GM12878 (cell line): ENCODE results near the gene PDE6G. TPM values are rescaled to one million over a fixed set of nuclear protein-coding genes. Genes with fewer than 3 reads are reported as not detected.

Experiments
- ATAC-seq: fragments of 200-7000 bp; cut with Tn5 transposase; 3 replicates; pipeline ENCODE4 v1.9.1; 2020; ENCODE audit warnings: mild to moderate bottlenecking, moderate library complexity
- BruUV-seq: library from RNA; stranded (reverse); fragments of 400-500 nt; replicated peaks from 2 replicates; lab custom pipeline; 2021; lab: Mats Ljungman, UMichigan
- CTCF ChIA-PET: fragments of 300-600 bp; sonication (Branson Sonifier 250); formaldehyde crosslinking; extraction: SDS; loops from one replicate; lab custom pipeline; 2021; ENCODE audit warnings: inconsistent platforms; lab: Yijun Ruan, JAX
- POLR2A ChIA-PET: fragments of 350-600 bp; formaldehyde crosslinking; extraction: SDS; loops from one replicate; lab custom pipeline; 2021; ENCODE audit warnings: inconsistent platforms; lab: Charles Lee
- RAD21 ChIA-PET: fragments of 300-600 bp; sonication (Branson Sonifier 250); formaldehyde crosslinking; loops from one replicate; lab custom pipeline; 2023; ENCODE audit warnings: antibody characterized with exemption; ENCODE audit not compliant: unreplicated experiment; lab: Charles Lee
- SMC1A ChIA-PET: fragments of 300-600 bp; sonication (Branson Sonifier 250); formaldehyde crosslinking; loops from one replicate; lab custom pipeline; 2023; ENCODE audit not compliant: unreplicated experiment, uncharacterized antibody; lab: Charles Lee
- DNase-seq: peaks from one replicate; pipeline ENCODE4 v3.0.0-alpha.2; 2011; ENCODE audit warnings: low read depth, low spot score
- FAIRE-seq: peaks from 3 replicates; lab custom pipeline; 2011; peaks lifted over from hg19 to GRCh38; lab: Jason Lieb, UNC
- H2AFZ ChIP-seq: 2 replicates; pipeline ENCODE4 v1.6.0; 2011; ENCODE audit warnings: low read depth, low read length, control low read depth; ENCODE audit not compliant: control insufficient read depth
- H3K27ac ChIP-seq: 2 replicates; pipeline ENCODE4 v1.5.1; 2011; ENCODE audit warnings: control low read depth; ENCODE audit not compliant: control insufficient read depth, insufficient read depth
- H3K27me3 ChIP-seq, 2 experiments: replicated peaks in 1 of 2; 2 replicates each; pipeline versions ENCODE4 v1.6.0 to v1.6.1; 2011; ENCODE audit warnings: low read length in 1 of 2; ENCODE audit not compliant: control insufficient read depth in 2 of 2, insufficient read depth in 2 of 2
- H3K36me3 ChIP-seq, 2 experiments: 2 replicates each; pipeline ENCODE4 v1.5.1; 2011; ENCODE audit warnings: low read length in 1 of 2; ENCODE audit not compliant: control insufficient read depth in 2 of 2, insufficient read depth in 2 of 2
- H3K4me1 ChIP-seq: 2 replicates; pipeline ENCODE4 v1.6.1; 2011; ENCODE audit warnings: mild to moderate bottlenecking, low read length, moderate library complexity, mixed read lengths; ENCODE audit not compliant: control insufficient read depth, insufficient read depth
- H3K4me2 ChIP-seq: 2 replicates; pipeline ENCODE4 v1.6.0; 2011; ENCODE audit warnings: control low read depth; ENCODE audit not compliant: control insufficient read depth, insufficient read depth
- H3K4me3 ChIP-seq: fragments of 200-600 bp; sonication (generic); 2 replicates; pipeline ENCODE4 v1.5.1; 2016
- H3K79me2 ChIP-seq: 2 replicates; pipeline ENCODE4 v1.6.0; 2011; ENCODE audit warnings: low read length; ENCODE audit not compliant: control insufficient read depth, insufficient read depth
- H3K9ac ChIP-seq: 2 replicates; pipeline ENCODE4 v1.8.0; 2011; ENCODE audit warnings: low read length, control low read depth, mixed read lengths; ENCODE audit not compliant: control insufficient read depth, insufficient read depth
- H3K9me3 ChIP-seq: replicated peaks from 3 replicates; pipeline ENCODE4 v1.5.1; 2011; ENCODE audit warnings: mild to moderate bottlenecking, low read length; ENCODE audit not compliant: control insufficient read depth, insufficient read depth
- H4K20me1 ChIP-seq: 2 replicates; pipeline ENCODE4 v1.6.0; 2011; ENCODE audit not compliant: control insufficient read depth, insufficient read depth
- E4F1 ChIP-seq: fragments of 450-650 bp; IDR thresholded peaks from 2 replicates; pipeline ENCODE4 v1.6.1; 2018; ENCODE audit warnings: borderline replicate concordance, mild to moderate bottlenecking; ENCODE audit not compliant: partially characterized antibody
- PRDM15 ChIP-seq: fragments of 450-650 bp; formaldehyde crosslinking; IDR thresholded peaks from 2 replicates; pipeline ENCODE4 v1.4.0; 2020; ENCODE audit warnings: mild to moderate bottlenecking, moderate library complexity
- RELA ChIP-seq: fragments of 450-650 bp; IDR thresholded peaks from 2 replicates; pipeline ENCODE4 v1.8.0; 2014; ENCODE audit warnings: borderline replicate concordance; ENCODE audit not compliant: partially characterized antibody
- WRNIP1 ChIP-seq: IDR thresholded peaks from 2 replicates; pipeline ENCODE4 v1.6.1; 2011; ENCODE audit warnings: low read depth, low read length, improper control_type of control experiment, borderline replicate concordance
- WGBS: methylation state at CpG from one replicate; pipeline ENCODE4 v1.1.6; 2016; ENCODE audit warnings: low lambda C conversion rate; ENCODE audit not compliant: insufficient replicate concordance, insufficient coverage; ENCODE audit errors: missing lambda C conversion rate; 5-methylcytosine and 5-hydroxymethylcytosine counted together
- in situ Hi-C: fragments of 300-500 bp; cut with MboI; formaldehyde crosslinking; loops from 9 replicates; pipeline ENCODE4 v1.14.3; 2018; ENCODE audit warnings: mixed read lengths
- intact Hi-C: fragments of 100-400 bp; cut with micrococcal nuclease; formaldehyde crosslinking; loops from one replicate; pipeline ENCODE4 v1.14.2; 2022; ENCODE audit not compliant: unreplicated experiment
- polyA plus RNA-seq, 11 experiments: library from polyadenylated mRNA; depleted of rRNA in 4 of 11; unstranded in 6 of 11; stranded (reverse) in 5 of 11; fragments of >200 nt; fragmentation: Nextera tagmentation in 4 of 11; fragmentation: Illumina TruSeq in 1 of 11; extraction: Ambion mirVana in 4 of 11; extraction: Trizol in 1 of 11; gene quantifications; 1 replicate in 1 of 11; 2 replicates in 10 of 11; pipeline versions ENCODE4 v1.2.1 to v1.2.3, GENCODE V29; 2011 to 2016; ENCODE audit warnings: inconsistent platforms in 2 of 11, missing spikeins in 2 of 11, low read depth in 1 of 11
- total RNA-seq, 4 experiments: library from RNA; depleted of rRNA in 3 of 4; stranded (reverse); fragments of >200 nt in 3 of 4; fragmentation: Illumina TruSeq in 1 of 4; extraction: Trizol in 1 of 4; gene quantifications; 2 replicates each; pipeline versions ENCODE4 v1.2.1 to v1.2.3, GENCODE V29; 2013 to 2021
- TF ChIP-seq, protein P1 (sequence below): IDR thresholded peaks from 2 replicates; pipeline ENCODE4 v1.6.1; 2011; ENCODE audit warnings: borderline replicate concordance, low read depth, mild to moderate bottlenecking, moderate library complexity, mixed read lengths, low read length; ENCODE audit not compliant: insufficient read depth; ENCODE audit errors: extremely low read length
- TF ChIP-seq, protein P2 (sequence below): IDR thresholded peaks from 2 replicates; pipeline ENCODE4 v1.6.1; 2012; ENCODE audit warnings: mild to moderate bottlenecking, low read depth, low read length
- TF ChIP-seq, protein P3 (sequence below): IDR thresholded peaks from 2 replicates; pipeline ENCODE4 v1.6.1; 2011; ENCODE audit warnings: borderline replicate concordance, low read depth, mild to moderate bottlenecking, moderate library complexity, low read length; ENCODE audit not compliant: insufficient read depth, poor library complexity, severe bottlenecking
- TF ChIP-seq, protein P4 (sequence below): IDR thresholded peaks from 2 replicates; pipeline ENCODE4 v1.6.1; 2012; ENCODE audit warnings: low read depth, low read length, improper control_type of control experiment

Gene PDE6G
- total and polyA plus RNA-seq, 10 of the 15 experiments (the other 5 are each of a cell fraction or from before 2014, with no cell fraction given): 0.55 to 12.1 (median 4.3) TPM

DNA sequence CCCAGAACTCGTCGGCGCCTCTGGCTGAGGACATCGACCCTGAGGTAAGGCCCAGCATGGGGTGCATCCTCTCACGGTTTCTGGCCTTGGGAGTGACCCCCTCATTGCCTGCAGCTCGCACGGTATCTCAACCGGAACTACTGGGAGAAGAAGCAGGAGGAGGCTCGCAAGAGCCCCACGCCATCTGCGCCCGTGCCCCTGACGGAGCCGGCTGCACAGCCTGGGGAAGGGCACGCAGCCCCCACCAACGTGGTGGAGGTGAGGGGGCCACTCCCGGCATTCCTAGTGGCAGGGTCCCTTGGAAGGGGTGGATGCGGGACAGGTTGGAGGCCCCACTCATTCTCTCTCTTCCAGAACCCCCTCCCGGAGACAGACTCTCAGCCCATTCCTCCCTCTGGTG lies 38.5 kb upstream of the PDE6G start:
- peaks cover 19 to 53% of the 10 kb centered on the region in 2 experiments; a peak in 3 of 4 replicates for H3K36me3 ChIP-seq
- POLR2A ChIA-PET: no interaction called here
- H2AFZ ChIP-seq: no peak overlapping the region
- SMC1A ChIA-PET: no interaction called here
- 87% methylated on average over 19 of the region's 19 CpGs for WGBS
- DNase-seq (no peak), ATAC-seq (no peak), FAIRE-seq (no peak)
- H4K20me1 ChIP-seq: no peaks in the 10 kb centered on the region; the same call in 1 of the 2 replicates
- RAD21 ChIA-PET: no interaction called here
- H3K4me2 ChIP-seq: no peak overlapping the region
- BruUV-seq: no TSS peak
- H3K9me3 ChIP-seq: no peaks in the 10 kb centered on the region
- no peak overlapping the region for H3K27ac ChIP-seq
- no peaks in the 10 kb centered on the region for H3K4me1 ChIP-seq
- CTCF ChIA-PET: no interaction called here
- intact Hi-C loops (no loop called here), in situ Hi-C loops (no loop called here)
- H3K79me2 ChIP-seq: no peaks in the 10 kb centered on the region
- H3K27me3 ChIP-seq: no peaks in the 10 kb centered on the region
- no peak overlapping the region for H3K4me3 ChIP-seq
- no peak overlapping the region for H3K9ac ChIP-seq
- TF ChIP-seq, protein P1, sequence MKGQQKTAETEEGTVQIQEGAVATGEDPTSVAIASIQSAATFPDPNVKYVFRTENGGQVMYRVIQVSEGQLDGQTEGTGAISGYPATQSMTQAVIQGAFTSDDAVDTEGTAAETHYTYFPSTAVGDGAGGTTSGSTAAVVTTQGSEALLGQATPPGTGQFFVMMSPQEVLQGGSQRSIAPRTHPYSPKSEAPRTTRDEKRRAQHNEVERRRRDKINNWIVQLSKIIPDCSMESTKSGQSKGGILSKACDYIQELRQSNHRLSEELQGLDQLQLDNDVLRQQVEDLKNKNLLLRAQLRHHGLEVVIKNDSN: no peak
- TF ChIP-seq E4F1 (no peak), WRNIP1 (no peak), PRDM15 (CRISPR knock-in tag) (no peak), RELA (no peak)
- TF ChIP-seq, protein P2, sequence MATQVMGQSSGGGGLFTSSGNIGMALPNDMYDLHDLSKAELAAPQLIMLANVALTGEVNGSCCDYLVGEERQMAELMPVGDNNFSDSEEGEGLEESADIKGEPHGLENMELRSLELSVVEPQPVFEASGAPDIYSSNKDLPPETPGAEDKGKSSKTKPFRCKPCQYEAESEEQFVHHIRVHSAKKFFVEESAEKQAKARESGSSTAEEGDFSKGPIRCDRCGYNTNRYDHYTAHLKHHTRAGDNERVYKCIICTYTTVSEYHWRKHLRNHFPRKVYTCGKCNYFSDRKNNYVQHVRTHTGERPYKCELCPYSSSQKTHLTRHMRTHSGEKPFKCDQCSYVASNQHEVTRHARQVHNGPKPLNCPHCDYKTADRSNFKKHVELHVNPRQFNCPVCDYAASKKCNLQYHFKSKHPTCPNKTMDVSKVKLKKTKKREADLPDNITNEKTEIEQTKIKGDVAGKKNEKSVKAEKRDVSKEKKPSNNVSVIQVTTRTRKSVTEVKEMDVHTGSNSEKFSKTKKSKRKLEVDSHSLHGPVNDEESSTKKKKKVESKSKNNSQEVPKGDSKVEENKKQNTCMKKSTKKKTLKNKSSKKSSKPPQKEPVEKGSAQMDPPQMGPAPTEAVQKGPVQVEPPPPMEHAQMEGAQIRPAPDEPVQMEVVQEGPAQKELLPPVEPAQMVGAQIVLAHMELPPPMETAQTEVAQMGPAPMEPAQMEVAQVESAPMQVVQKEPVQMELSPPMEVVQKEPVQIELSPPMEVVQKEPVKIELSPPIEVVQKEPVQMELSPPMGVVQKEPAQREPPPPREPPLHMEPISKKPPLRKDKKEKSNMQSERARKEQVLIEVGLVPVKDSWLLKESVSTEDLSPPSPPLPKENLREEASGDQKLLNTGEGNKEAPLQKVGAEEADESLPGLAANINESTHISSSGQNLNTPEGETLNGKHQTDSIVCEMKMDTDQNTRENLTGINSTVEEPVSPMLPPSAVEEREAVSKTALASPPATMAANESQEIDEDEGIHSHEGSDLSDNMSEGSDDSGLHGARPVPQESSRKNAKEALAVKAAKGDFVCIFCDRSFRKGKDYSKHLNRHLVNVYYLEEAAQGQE: no peak
- TF ChIP-seq, protein P3, sequence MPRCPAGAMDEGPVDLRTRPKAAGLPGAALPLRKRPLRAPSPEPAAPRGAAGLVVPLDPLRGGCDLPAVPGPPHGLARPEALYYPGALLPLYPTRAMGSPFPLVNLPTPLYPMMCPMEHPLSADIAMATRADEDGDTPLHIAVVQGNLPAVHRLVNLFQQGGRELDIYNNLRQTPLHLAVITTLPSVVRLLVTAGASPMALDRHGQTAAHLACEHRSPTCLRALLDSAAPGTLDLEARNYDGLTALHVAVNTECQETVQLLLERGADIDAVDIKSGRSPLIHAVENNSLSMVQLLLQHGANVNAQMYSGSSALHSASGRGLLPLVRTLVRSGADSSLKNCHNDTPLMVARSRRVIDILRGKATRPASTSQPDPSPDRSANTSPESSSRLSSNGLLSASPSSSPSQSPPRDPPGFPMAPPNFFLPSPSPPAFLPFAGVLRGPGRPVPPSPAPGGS: no peak
- TF ChIP-seq, protein P4, sequence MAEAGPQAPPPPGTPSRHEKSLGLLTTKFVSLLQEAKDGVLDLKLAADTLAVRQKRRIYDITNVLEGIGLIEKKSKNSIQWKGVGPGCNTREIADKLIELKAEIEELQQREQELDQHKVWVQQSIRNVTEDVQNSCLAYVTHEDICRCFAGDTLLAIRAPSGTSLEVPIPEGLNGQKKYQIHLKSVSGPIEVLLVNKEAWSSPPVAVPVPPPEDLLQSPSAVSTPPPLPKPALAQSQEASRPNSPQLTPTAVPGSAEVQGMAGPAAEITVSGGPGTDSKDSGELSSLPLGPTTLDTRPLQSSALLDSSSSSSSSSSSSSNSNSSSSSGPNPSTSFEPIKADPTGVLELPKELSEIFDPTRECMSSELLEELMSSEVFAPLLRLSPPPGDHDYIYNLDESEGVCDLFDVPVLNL: no peak
